ENCODE data around the gene ESPN.
"Not testable (repeated sequence)": the region's sequence is repeated elsewhere in the genome, so short reads cannot be mapped to it uniquely, and the experiment has no call there.

Gene ESPN

GRCh38 chr1:6477039-6477820, 52.7 kb downstream of the ESPN start:
- DNase-seq (ENCODE audit: extremely low read depth in 1 of 2, low read depth in 1 of 2): no peak

GRCh38 chr1:6481820-6482219, 57.2 kb downstream of the ESPN start:
- no peak for DNase-seq (ENCODE audit: extremely low read depth in 1 of 2, low read depth in 1 of 2)

- DNase-seq (ENCODE audit: extremely low read depth in 1 of 2, low read depth in 1 of 2): no peak
These were observed 58.6 kb downstream of the ESPN start for GRCh38 chr1:6483017-6483760.

GRCh38 chr1:6483761-6484117, 59.2 kb downstream of the ESPN start:
- DNase-seq (ENCODE audit: extremely low read depth in 1 of 2, low read depth in 1 of 2): no peak

GRCh38 chr1:6484826-6485167, 60.2 kb downstream of the ESPN start:
- DNase-seq (ENCODE audit: extremely low read depth in 1 of 2, low read depth in 1 of 2): no peak

- no peak for DNase-seq (ENCODE audit: extremely low read depth in 1 of 2, low read depth in 1 of 2)
These were observed 60.9 kb downstream of the ESPN start for GRCh38 chr1:6485168-6486101.

- peak; percentile 62 to 83 for DNase-seq (ENCODE audit: extremely low read depth in 1 of 2, low read depth in 1 of 2)
These were observed 61.9 kb downstream of the ESPN start for GRCh38 chr1:6486433-6487011.

- DNase-seq (ENCODE audit: extremely low read depth in 1 of 2, low read depth in 1 of 2): no peak
These were observed 63.4 kb downstream of the ESPN start for GRCh38 chr1:6487804-6488484.

- DNase-seq (ENCODE audit: extremely low read depth in 1 of 2, low read depth in 1 of 2): no peak
These were observed 64.2 kb downstream of the ESPN start for GRCh38 chr1:6488602-6489382.

- DNase-seq (ENCODE audit: extremely low read depth in 1 of 2, low read depth in 1 of 2): no peak
These were observed 64.8 kb downstream of the ESPN start for GRCh38 chr1:6489383-6489765.

GRCh38 chr1:6489799-6490180, 65.2 kb downstream of the ESPN start:
- peak in 1 of 2 donors; percentile 64 for DNase-seq (ENCODE audit: extremely low read depth in 1 of 2, low read depth in 1 of 2)

GRCh38 chr1:6490181-6491080, 65.9 kb downstream of the ESPN start:
- peak in 1 of 2 donors; percentile 29 for DNase-seq (ENCODE audit: extremely low read depth in 1 of 2, low read depth in 1 of 2)

- no peak for DNase-seq (ENCODE audit: extremely low read depth in 1 of 2, low read depth in 1 of 2)
These were observed 66.5 kb downstream of the ESPN start for GRCh38 chr1:6491081-6491449.

GRCh38 chr1:6491480-6491962, 66.9 kb downstream of the ESPN start, which contains the start of gene PLEKHG5:
Gene PLEKHG5, minus strand, starts transcription at chr1:6491667. Its CDS starts 14,096 bp downstream, at chr1:6477571.
- no peak for DNase-seq (ENCODE audit: extremely low read depth in 1 of 2, low read depth in 1 of 2)

GRCh38 chr1:6491966-6492365, 67.4 kb downstream of the ESPN start:
- DNase-seq (ENCODE audit: extremely low read depth in 1 of 2, low read depth in 1 of 2): no peak

GRCh38 chr1:6493834-6494223, 69.3 kb downstream of the ESPN start:
- not testable (repeated sequence) for DNase-seq (ENCODE audit: extremely low read depth in 1 of 2, low read depth in 1 of 2)

GRCh38 chr1:6494627-6495026, 70.1 kb downstream of the ESPN start:
- DNase-seq (ENCODE audit: extremely low read depth in 1 of 2, low read depth in 1 of 2): no peak

- no peak for DNase-seq (ENCODE audit: extremely low read depth in 1 of 2, low read depth in 1 of 2)
These were observed 70.5 kb downstream of the ESPN start for GRCh38 chr1:6495041-6495441.

Data from activated CD8-positive, alpha-beta memory T cell treated with anti-CD3 and anti-CD28 coated beads for 1 hour (primary cell).